Fibroblast of lung (primary cell): ENCODE results near the gene PPM1H. TPM values are rescaled to one million over a fixed set of nuclear protein-coding genes. Genes with fewer than 3 reads are reported as not detected.
A peak's percentile ranks its signal among the peaks of the same experiment; 100 is the strongest.

Source experiments
- DNase-seq, 2 donors: peaks; one replicate each; pipeline versions ENCODE4 v3.0.0 to v3.0.0-alpha.2; 2010; ENCODE audit warnings: low read depth in 2 of 2
- H2AFZ ChIP-seq: 2 replicates; pipeline ENCODE4 v1.5.1; 2012; ENCODE audit warnings: low read length, control low read depth, inconsistent platforms
- H3K27ac ChIP-seq: 2 replicates; pipeline ENCODE4 v1.5.1; 2011; ENCODE audit warnings: low read length, control low read depth; ENCODE audit not compliant: insufficient read depth
- H3K27me3 ChIP-seq: 2 replicates; pipeline ENCODE4 v1.5.1; 2011; ENCODE audit warnings: mild to moderate bottlenecking, low read length; ENCODE audit not compliant: control insufficient read depth, insufficient read depth
- H3K36me3 ChIP-seq: 2 replicates; pipeline ENCODE4 v1.5.1; 2011; ENCODE audit warnings: low read length; ENCODE audit not compliant: control insufficient read depth, insufficient read depth
- H3K4me1 ChIP-seq: 2 replicates; pipeline ENCODE4 v1.5.1; 2011; ENCODE audit warnings: low read length; ENCODE audit not compliant: control insufficient read depth, insufficient read depth; ENCODE audit errors: extremely low read depth
- H3K4me2 ChIP-seq: 2 replicates; pipeline ENCODE4 v1.5.1; 2011; ENCODE audit warnings: low read length, control low read depth; ENCODE audit not compliant: insufficient read depth; ENCODE audit errors: extremely low read depth
- H3K4me3 ChIP-seq, 4 experiments: fragments of 200-600 bp in 1 of 4; sonication (generic) in 1 of 4; replicated peaks in 1 of 4; 2 replicates each; pipeline ENCODE4 v1.5.1; 2011 to 2016; ENCODE audit warnings: low read length in 4 of 4, low read depth in 3 of 4, mild to moderate bottlenecking in 3 of 4, control low read depth in 2 of 4, inconsistent platforms in 1 of 4, mixed read lengths in 1 of 4; ENCODE audit not compliant: insufficient read depth in 1 of 4; ENCODE audit errors: control extremely low read depth in 1 of 4
- H3K79me2 ChIP-seq: 2 replicates; pipeline ENCODE4 v1.5.1; 2012; ENCODE audit warnings: mild to moderate bottlenecking, low read length, inconsistent platforms; ENCODE audit not compliant: control insufficient read depth, insufficient read depth
- H3K9ac ChIP-seq: 2 replicates; pipeline ENCODE4 v1.5.1; 2011; ENCODE audit warnings: mild to moderate bottlenecking, low read length, control low read depth; ENCODE audit not compliant: insufficient read depth
- H3K9me3 ChIP-seq: 2 replicates; pipeline ENCODE4 v1.5.1; 2012; ENCODE audit warnings: low read depth, low read length; ENCODE audit not compliant: control insufficient read depth, insufficient read depth
- H4K20me1 ChIP-seq: 2 replicates; pipeline ENCODE4 v1.5.1; 2011; ENCODE audit warnings: low read length; ENCODE audit not compliant: control insufficient read depth, insufficient read depth; ENCODE audit errors: extremely low read depth
- EZH2 ChIP-seq: IDR thresholded peaks from 2 replicates; pipeline ENCODE4 v1.5.1; 2012; ENCODE audit warnings: low read length, control low read depth, mild to moderate bottlenecking; ENCODE audit errors: missing control alignments
- polyA plus RNA-seq, 2 donors: library from polyadenylated mRNA; depleted of rRNA in 1 of 2; stranded (reverse) in 1 of 2; unstranded in 1 of 2; fragments of >200 nt; gene quantifications; 2 replicates each; pipeline ENCODE4 v1.2.1, GENCODE V29; 2011 to 2012; ENCODE audit warnings: missing spikeins in 1 of 2
- total RNA-seq: library from RNA; depleted of rRNA; stranded (reverse); fragments of >200 nt; gene quantifications from 2 replicates; pipeline ENCODE4 v1.2.1, GENCODE V29; 2014
- TF ChIP-seq, protein P1 (sequence below), 2 donors: IDR thresholded peaks in 1 of 2; conservative IDR thresholded peaks in 1 of 2; 1 replicate in 1 of 2; 2 replicates in 1 of 2; pipeline ENCODE4 v1.5.1; 2011 to 2012; ENCODE audit warnings: low read length in 2 of 2, control low read depth in 1 of 2, inconsistent platforms in 1 of 2, low read depth in 1 of 2, mild to moderate bottlenecking in 1 of 2

The PPM1H gene
- total and polyA plus RNA-seq, 2 donors (not counting 1 experiment from before 2014, with no cell fraction given), result 0.57 to 3.1 TPM

- peaks cover 34% of the 10 kb centered on the region for H3K4me1 ChIP-seq
- TF ChIP-seq, protein P1, sequence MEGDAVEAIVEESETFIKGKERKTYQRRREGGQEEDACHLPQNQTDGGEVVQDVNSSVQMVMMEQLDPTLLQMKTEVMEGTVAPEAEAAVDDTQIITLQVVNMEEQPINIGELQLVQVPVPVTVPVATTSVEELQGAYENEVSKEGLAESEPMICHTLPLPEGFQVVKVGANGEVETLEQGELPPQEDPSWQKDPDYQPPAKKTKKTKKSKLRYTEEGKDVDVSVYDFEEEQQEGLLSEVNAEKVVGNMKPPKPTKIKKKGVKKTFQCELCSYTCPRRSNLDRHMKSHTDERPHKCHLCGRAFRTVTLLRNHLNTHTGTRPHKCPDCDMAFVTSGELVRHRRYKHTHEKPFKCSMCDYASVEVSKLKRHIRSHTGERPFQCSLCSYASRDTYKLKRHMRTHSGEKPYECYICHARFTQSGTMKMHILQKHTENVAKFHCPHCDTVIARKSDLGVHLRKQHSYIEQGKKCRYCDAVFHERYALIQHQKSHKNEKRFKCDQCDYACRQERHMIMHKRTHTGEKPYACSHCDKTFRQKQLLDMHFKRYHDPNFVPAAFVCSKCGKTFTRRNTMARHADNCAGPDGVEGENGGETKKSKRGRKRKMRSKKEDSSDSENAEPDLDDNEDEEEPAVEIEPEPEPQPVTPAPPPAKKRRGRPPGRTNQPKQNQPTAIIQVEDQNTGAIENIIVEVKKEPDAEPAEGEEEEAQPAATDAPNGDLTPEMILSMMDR (conservative IDR thresholded peaks at IDR 0.05 in 1 of 2, IDR thresholded peaks at IDR 0.05 in 1 of 2; ENCODE audit: low read depth in 1 of 2, low read length in 2 of 2), result no peak
- TF ChIP-seq EZH2, result no peak
- no peak for DNase-seq
- H2AFZ ChIP-seq, result no peak overlapping the region
- H3K4me2 ChIP-seq, result no peak overlapping the region
- no peak overlapping the region for H3K9ac ChIP-seq
- H3K36me3 ChIP-seq, result no peaks in the 10 kb centered on the region
- H3K4me3 ChIP-seq, result no peak overlapping the region
- H4K20me1 ChIP-seq, result no peaks in the 10 kb centered on the region
- no peaks in the 10 kb centered on the region for H3K9me3 ChIP-seq
- no peaks in the 10 kb centered on the region for H3K79me2 ChIP-seq
- H3K27me3 ChIP-seq, result no peaks in the 10 kb centered on the region
- H3K27ac ChIP-seq, result no peak overlapping the region
These were observed 73.4 kb downstream of the PPM1H start for GRCh38 chr12:62861586-62861985.

DNA sequence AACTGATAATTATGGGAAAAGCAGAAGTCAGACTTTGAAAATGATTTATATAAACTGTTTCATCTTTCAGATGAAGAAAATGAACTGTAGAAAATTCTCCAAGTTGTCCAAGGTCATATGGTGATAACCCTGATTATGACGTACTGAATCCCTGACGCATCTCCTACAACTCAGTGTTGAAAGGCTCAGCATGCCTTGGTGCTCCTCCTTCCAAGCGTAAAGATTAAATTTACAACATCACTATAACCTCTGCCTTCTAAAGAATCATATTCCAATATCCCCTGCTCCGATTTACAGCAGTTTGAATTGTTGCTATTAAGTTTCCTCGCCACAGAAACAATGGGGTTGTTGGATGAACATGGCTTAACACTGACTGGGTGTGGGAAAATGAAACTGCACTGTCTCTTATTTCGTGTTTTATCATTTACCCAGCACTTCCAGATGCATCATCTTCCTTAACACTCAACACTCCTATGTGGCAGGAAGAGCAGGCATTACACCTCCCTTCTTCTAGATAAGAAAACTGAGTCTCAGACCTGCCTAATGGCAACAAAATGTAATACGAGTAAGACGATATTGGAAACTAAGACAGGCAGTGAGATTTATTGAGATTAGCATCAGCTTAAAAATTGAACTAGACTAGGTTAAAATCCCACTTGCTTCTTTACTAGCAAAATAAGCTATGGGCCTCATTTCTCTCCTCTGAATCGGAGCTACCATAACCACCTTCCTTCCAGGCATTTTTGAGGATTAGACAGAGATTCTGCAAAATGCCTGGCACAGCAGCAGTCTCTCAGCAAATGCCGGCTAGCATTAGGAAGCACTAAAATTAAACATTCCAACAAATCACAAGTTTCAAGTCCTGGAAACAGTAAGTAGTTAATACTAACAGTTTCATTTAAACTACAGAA, 74.2 kb downstream of the PPM1H start:
- H3K27ac ChIP-seq, result no peak overlapping the region
- no peaks in the 10 kb centered on the region for H3K27me3 ChIP-seq
- no peaks in the 10 kb centered on the region for H3K36me3 ChIP-seq
- H3K79me2 ChIP-seq, result no peaks in the 10 kb centered on the region
- H3K4me3 ChIP-seq, result peak overlapping the region in 1 of 4 experiments; percentile 15
- peaks cover 28% of the 10 kb centered on the region for H3K4me1 ChIP-seq
- H3K4me2 ChIP-seq, result peak overlapping the region; percentile 60
- H3K9ac ChIP-seq, result no peak overlapping the region
- H3K9me3 ChIP-seq, result no peaks in the 10 kb centered on the region
- no peaks in the 10 kb centered on the region for H4K20me1 ChIP-seq
- DNase-seq, result peak in 1 of 2 donors; percentile 26
- no peak for TF ChIP-seq EZH2
- TF ChIP-seq, protein P1 (conservative IDR thresholded peaks at IDR 0.05 in 1 of 2, IDR thresholded peaks at IDR 0.05 in 1 of 2; ENCODE audit: low read depth in 1 of 2, low read length in 2 of 2), result no peak
- H2AFZ ChIP-seq, result peak overlapping the region; percentile 28

DNA sequence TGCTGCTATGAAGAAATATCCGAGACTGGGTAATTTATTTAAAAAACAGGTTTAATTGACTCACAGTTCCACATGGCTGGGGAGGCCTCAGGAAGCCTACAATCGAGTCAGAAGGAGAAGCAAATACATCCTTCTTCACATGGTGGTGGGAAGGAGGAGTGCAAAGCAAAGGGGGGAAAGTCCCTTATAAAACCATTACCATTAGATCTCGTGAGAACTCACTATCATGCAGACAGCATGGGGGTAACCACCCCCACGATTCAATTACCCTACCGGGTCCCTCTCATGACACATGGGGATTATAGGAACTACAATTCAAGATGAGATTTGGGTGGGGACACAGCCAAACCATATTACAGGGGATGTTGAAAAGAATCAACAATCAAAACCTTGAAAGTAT, 74.9 kb downstream of the PPM1H start:
- H3K36me3 ChIP-seq, result no peaks in the 10 kb centered on the region
- H3K27ac ChIP-seq, result no peak overlapping the region
- no peak overlapping the region for H3K4me3 ChIP-seq
- H3K9me3 ChIP-seq, result no peaks in the 10 kb centered on the region
- no peak for TF ChIP-seq EZH2
- TF ChIP-seq, protein P1 (conservative IDR thresholded peaks at IDR 0.05 in 1 of 2, IDR thresholded peaks at IDR 0.05 in 1 of 2; ENCODE audit: low read depth in 1 of 2, low read length in 2 of 2), result no peak
- peaks cover 25% of the 10 kb centered on the region for H3K4me1 ChIP-seq
- no peak overlapping the region for H3K4me2 ChIP-seq
- no peaks in the 10 kb centered on the region for H3K79me2 ChIP-seq
- H4K20me1 ChIP-seq, result no peaks in the 10 kb centered on the region
- H2AFZ ChIP-seq, result no peak overlapping the region
- H3K27me3 ChIP-seq, result no peaks in the 10 kb centered on the region
- no peak overlapping the region for H3K9ac ChIP-seq
- DNase-seq, result no peak
